SJCRH30 (cell line): ENCODE measurements around the gene COL4A6. TPM values are rescaled to one million over a fixed set of nuclear protein-coding genes. Genes with fewer than 3 reads are reported as not detected.
A peak's percentile ranks its signal among the peaks of the same experiment; 100 is the strongest.
"Not testable (repeated sequence)": the region's sequence is repeated elsewhere in the genome, so short reads cannot be mapped to it uniquely, and the experiment has no call there.

ENCODE experiments used
- DNase-seq, 2 experiments: peaks; one replicate each; pipeline ENCODE4 v3.0.0-alpha.2; 2015 to 2020
- H3K27ac ChIP-seq: fragments of 250-450 bp; sonication (Bioruptor Pico); 2 replicates; pipeline ENCODE4 v1.5.1; 2020; ENCODE audit warnings: mild to moderate bottlenecking, moderate library complexity
- H3K27me3 ChIP-seq: fragments of 250-450 bp; sonication (Bioruptor Pico); 2 replicates; pipeline ENCODE4 v1.5.1; 2020; ENCODE audit warnings: mild to moderate bottlenecking, moderate library complexity
- H3K36me3 ChIP-seq: fragments of 250-450 bp; sonication (Bioruptor Pico); 2 replicates; pipeline ENCODE4 v1.5.1; 2020; ENCODE audit warnings: mild to moderate bottlenecking, moderate library complexity
- H3K4me1 ChIP-seq: fragments of 250-450 bp; sonication (Bioruptor Pico); 2 replicates; pipeline ENCODE4 v1.5.1; 2020; ENCODE audit warnings: mild to moderate bottlenecking, moderate library complexity
- H3K4me3 ChIP-seq: fragments of 250-450 bp; sonication (Bioruptor Pico); 2 replicates; pipeline ENCODE4 v1.5.1; 2020; ENCODE audit warnings: mild to moderate bottlenecking, moderate library complexity
- H3K9me3 ChIP-seq: fragments of 250-450 bp; sonication (Bioruptor Pico); replicated peaks from 2 replicates; pipeline ENCODE4 v1.5.1; 2020; ENCODE audit warnings: mild to moderate bottlenecking, moderate library complexity
- total RNA-seq: library from RNA; depleted of rRNA; stranded (reverse); fragments of >200 nt; shearing (Covaris generic); gene quantifications from 2 replicates; pipeline ENCODE4 v1.2.3, GENCODE V29; 2014

The COL4A6 gene
- total RNA-seq, 1 experiment from 2014 or later, result 0.18 TPM

GRCh38 chrX:108376821-108377220 lies 61.4 kb downstream of the COL4A6 start:
- not testable (repeated sequence) for DNase-seq, H3K4me3 ChIP-seq, H3K27me3 ChIP-seq

GRCh38 chrX:108375591-108375990 lies 62.6 kb downstream of the COL4A6 start:
- DNase-seq, H3K27me3 ChIP-seq, H3K36me3 ChIP-seq, H3K27ac ChIP-seq, H3K4me3 ChIP-seq, H3K9me3 ChIP-seq, H3K4me1 ChIP-seq: not testable (repeated sequence)

More at GRCh38 chrX:108376821-108377220, 61.4 kb downstream of the COL4A6 start:
- not testable (repeated sequence) for H3K9me3 ChIP-seq, H3K4me1 ChIP-seq, H3K36me3 ChIP-seq, H3K27ac ChIP-seq

GRCh38 chrX:108366644-108367406 lies 71.4 kb downstream of the COL4A6 start:
- DNase-seq, result no peak
- no peaks in the 10 kb centered on the region for H3K4me1 ChIP-seq
- no peaks in the 10 kb centered on the region for H3K9me3 ChIP-seq
- no peak overlapping the region for H3K4me3 ChIP-seq
- no peaks in the 10 kb centered on the region for H3K27me3 ChIP-seq
- no peak overlapping the region for H3K27ac ChIP-seq
- H3K36me3 ChIP-seq, result no peaks in the 10 kb centered on the region

- H3K27me3 ChIP-seq, result no peaks in the 10 kb centered on the region
- H3K27ac ChIP-seq, result no peak overlapping the region
- no peak for DNase-seq
Measured at GRCh38 chrX:108362026-108362425, 76.2 kb downstream of the COL4A6 start.

DNA sequence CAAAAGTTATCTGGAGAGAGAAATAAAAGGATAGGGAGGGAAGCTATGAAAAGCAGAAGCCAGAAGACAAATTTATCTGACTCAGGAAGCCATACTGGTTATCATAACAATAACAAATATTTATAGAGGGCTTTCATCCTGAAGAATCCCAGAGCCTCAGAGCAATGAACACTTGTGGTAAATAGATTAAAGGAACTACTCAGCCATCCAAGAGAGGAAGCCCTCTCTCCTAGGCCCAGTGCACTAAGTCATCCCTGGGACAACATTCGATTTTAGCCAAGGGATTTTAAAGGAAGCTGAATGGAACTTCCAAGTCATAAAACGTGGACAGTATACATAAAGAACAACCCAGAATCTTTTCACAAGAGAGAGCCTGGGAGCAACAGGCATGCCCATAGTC lies 76.9 kb downstream of the COL4A6 start:
- DNase-seq, result no peak
- H3K9me3 ChIP-seq, result no peaks in the 10 kb centered on the region

More at GRCh38 chrX:108362026-108362425, 76.2 kb downstream of the COL4A6 start:
- H3K4me1 ChIP-seq, result no peaks in the 10 kb centered on the region
- no peak overlapping the region for H3K4me3 ChIP-seq
- no peaks in the 10 kb centered on the region for H3K36me3 ChIP-seq
- H3K9me3 ChIP-seq, result no peaks in the 10 kb centered on the region

GRCh38 chrX:108359806-108360602 lies 78.2 kb downstream of the COL4A6 start:
- no peak overlapping the region for H3K27ac ChIP-seq
- H3K9me3 ChIP-seq, result no peaks in the 10 kb centered on the region
- no peaks in the 10 kb centered on the region for H3K27me3 ChIP-seq
- no peak for DNase-seq
- H3K36me3 ChIP-seq, result no peaks in the 10 kb centered on the region
- H3K4me3 ChIP-seq, result no peak overlapping the region
- H3K4me1 ChIP-seq, result no peaks in the 10 kb centered on the region

More for the DNA sequence above, 76.9 kb downstream of the COL4A6 start:
- H3K27ac ChIP-seq, result no peak overlapping the region
- H3K4me1 ChIP-seq, result no peaks in the 10 kb centered on the region
- no peak overlapping the region for H3K4me3 ChIP-seq
- H3K27me3 ChIP-seq, result no peaks in the 10 kb centered on the region
- no peaks in the 10 kb centered on the region for H3K36me3 ChIP-seq

DNA sequence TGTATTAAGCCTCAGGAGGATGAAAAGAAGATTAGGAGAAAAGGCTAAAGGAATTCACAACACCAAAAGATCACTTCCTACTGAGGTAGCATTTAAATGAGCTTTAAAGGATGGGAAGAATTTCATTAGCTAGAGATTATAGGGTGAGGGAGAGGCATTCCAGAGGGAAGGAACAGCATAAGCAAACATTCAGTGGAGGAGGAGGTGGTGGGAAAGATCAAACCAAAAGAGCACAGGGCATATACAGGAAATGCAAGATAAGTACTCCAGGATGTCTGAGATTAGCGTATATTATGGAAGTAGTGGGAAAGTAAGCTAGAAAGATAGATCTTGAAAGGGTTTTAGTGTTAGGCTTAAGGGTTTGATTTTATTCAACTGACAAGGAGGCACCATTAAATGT lies 84.8 kb downstream of the COL4A6 start:
- no peak overlapping the region for H3K4me3 ChIP-seq
- no peak for DNase-seq
- H3K27me3 ChIP-seq, result no peaks in the 10 kb centered on the region
- no peaks in the 10 kb centered on the region for H3K36me3 ChIP-seq
- no peaks in the 10 kb centered on the region for H3K4me1 ChIP-seq
- H3K27ac ChIP-seq, result no peak overlapping the region
- no peaks in the 10 kb centered on the region for H3K9me3 ChIP-seq

DNA sequence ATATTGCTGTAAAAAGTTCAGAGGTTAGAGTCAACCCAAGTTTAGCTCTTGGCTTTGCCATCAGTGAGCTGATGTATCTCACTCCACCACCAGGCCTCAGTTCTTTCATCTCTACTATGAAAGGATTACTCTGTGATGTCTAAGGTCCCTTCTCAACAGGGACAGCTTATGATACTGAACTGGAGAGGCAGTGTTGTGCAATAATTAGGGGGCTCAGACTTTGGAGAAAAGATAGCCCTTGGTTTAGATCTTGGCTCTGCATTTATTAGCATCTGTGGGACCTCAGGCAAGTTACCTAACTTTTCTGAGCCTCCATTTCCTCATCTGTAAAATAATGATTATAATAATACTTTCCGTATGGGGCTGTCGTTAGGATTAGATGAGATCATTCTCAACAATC lies 89.0 kb downstream of the COL4A6 start:
- no peaks in the 10 kb centered on the region for H3K36me3 ChIP-seq
- no peaks in the 10 kb centered on the region for H3K27me3 ChIP-seq

DNA sequence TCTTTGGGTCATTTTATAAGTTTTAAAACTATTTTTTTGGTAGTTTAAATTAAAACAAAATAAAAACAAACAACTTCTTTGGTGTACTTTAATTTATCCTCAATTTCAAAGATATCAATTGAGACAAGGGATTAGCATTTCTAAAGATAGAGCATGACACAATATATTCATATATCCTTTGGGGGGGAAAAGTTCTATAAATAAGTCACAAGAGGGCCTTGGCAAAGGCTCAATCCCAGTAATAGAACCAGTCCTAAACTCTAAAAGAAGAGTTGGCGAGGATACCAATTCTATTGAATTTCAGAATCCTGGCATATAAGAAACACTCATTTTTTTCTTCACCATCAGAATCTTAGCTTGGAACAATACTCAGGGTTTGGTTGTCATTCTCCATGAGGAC lies 89.7 kb downstream of the COL4A6 start:
- H3K27ac ChIP-seq, result no peak overlapping the region
- no peaks in the 10 kb centered on the region for H3K4me1 ChIP-seq
- no peak overlapping the region for H3K4me3 ChIP-seq
- no peak for DNase-seq
- no peaks in the 10 kb centered on the region for H3K36me3 ChIP-seq
- H3K9me3 ChIP-seq, result no peaks in the 10 kb centered on the region
- H3K27me3 ChIP-seq, result no peaks in the 10 kb centered on the region

More for the DNA sequence above, 89.0 kb downstream of the COL4A6 start:
- H3K4me3 ChIP-seq, result no peak overlapping the region
- H3K9me3 ChIP-seq, result no peaks in the 10 kb centered on the region
- DNase-seq, result no peak
- no peaks in the 10 kb centered on the region for H3K4me1 ChIP-seq
- H3K27ac ChIP-seq, result no peak overlapping the region

DNA sequence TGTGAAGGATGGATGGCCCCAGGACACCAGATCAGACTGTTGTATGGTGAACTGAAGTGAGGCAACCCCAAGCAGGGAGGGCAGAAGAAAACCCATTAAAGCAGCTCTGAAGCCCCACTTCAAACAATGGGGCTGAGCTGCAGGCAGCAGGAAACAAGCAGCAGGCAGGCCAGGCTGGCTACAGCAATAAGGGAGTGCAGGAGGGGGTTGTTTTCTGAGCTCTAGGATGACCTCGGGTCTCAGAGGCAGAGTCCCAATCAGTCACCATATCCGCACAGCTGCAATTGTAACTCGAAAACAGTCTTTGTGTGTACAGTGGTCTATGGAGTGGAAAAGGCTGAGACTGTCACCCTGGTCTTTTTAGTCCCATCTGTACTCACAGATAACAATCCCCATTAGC lies 90.4 kb downstream of the COL4A6 start:
- Histone ChIP-seq H3K4me3 (no peak overlapping the region), H3K4me1 (no peaks in the 10 kb centered on the region)
- peak in 1 of 2 experiments; percentile 1 for DNase-seq

DNA sequence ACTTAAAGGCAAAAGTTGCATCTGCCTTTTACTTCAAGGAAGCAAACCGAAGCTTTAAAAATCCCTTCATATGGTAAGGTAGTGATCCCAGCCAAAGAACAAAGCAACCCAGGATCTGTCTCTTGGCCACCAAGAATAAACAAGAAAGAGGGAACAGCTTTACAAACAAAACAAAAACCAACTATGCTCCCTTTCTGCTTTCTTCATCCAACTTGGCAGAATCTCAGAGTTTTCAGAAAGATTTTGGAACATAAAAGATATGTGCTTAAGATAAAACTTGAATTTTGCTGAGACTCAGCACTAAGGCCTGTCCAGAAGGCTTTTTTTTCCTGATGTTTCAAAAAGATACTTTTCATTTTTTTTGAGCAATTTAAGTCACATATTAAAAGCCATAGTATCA lies 94.0 kb downstream of the COL4A6 start:
- H3K36me3 ChIP-seq, result no peaks in the 10 kb centered on the region
- no peaks in the 10 kb centered on the region for H3K9me3 ChIP-seq
- no peaks in the 10 kb centered on the region for H3K27me3 ChIP-seq
- DNase-seq, result no peak
- H3K4me1 ChIP-seq, result no peaks in the 10 kb centered on the region
- no peak overlapping the region for H3K27ac ChIP-seq
- H3K4me3 ChIP-seq, result no peak overlapping the region

More for the DNA sequence above, 90.4 kb downstream of the COL4A6 start:
- no peaks in the 10 kb centered on the region for H3K36me3 ChIP-seq
- H3K9me3 ChIP-seq, result no peaks in the 10 kb centered on the region
- no peaks in the 10 kb centered on the region for H3K27me3 ChIP-seq
- no peak overlapping the region for H3K27ac ChIP-seq

GRCh38 chrX:108341947-108342346 lies 96.3 kb downstream of the COL4A6 start:
- no peak for DNase-seq
- Histone ChIP-seq H3K4me1 (no peaks in the 10 kb centered on the region), H3K9me3 (no peaks in the 10 kb centered on the region), H3K27me3 (no peaks in the 10 kb centered on the region), H3K4me3 (no peak overlapping the region), H3K27ac (no peak overlapping the region), H3K36me3 (no peaks in the 10 kb centered on the region)

- no peak for DNase-seq
- no peaks in the 10 kb centered on the region for H3K27me3 ChIP-seq
- no peaks in the 10 kb centered on the region for H3K9me3 ChIP-seq
- no peak overlapping the region for H3K27ac ChIP-seq
- no peaks in the 10 kb centered on the region for H3K36me3 ChIP-seq
- H3K4me1 ChIP-seq, result no peaks in the 10 kb centered on the region
- H3K4me3 ChIP-seq, result no peak overlapping the region
Measured at GRCh38 chrX:108332281-108332680, 105.9 kb downstream of the COL4A6 start.

DNA sequence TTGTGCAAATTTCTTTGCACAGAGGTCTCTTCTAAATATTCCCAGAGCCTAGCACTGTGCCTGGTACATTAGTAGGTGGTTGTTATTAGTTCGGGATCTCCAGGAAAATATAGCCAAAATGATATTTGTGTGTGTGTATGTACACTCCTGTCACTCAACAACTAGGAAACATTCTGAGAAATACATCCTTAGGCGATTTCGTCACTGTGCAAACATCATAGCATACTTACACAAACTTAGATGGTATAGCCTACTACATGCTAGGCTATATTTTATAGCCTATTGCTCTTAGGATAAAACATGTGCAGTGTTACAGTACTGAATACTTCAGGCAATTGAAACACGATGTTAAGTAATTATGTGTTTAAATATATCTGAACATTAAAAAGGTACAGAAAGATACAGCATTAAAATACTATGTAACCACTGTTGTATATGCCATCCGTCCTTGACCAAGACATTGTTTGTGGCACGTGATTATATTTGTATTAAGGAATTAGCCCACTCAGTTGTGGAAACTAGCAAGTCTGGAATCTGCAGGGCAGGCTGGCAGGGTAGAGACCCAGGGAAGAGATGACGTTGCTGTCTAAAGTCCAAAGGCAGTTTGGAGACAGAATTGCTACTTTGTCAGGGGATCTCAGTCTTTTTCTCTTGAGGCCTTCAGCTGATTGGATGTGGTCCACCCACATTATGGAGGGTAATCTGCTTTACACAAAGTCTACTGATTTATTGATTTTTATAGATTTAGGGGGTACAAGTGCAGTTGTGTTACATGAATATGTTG lies 106.9 kb downstream of the COL4A6 start:
- Histone ChIP-seq H3K4me1 (no peaks in the 10 kb centered on the region), H3K9me3 (no peaks in the 10 kb centered on the region), H3K27me3 (no peaks in the 10 kb centered on the region), H3K27ac (no peak overlapping the region), H3K4me3 (no peak overlapping the region), H3K36me3 (no peaks in the 10 kb centered on the region)
- DNase-seq, result no peak

DNA sequence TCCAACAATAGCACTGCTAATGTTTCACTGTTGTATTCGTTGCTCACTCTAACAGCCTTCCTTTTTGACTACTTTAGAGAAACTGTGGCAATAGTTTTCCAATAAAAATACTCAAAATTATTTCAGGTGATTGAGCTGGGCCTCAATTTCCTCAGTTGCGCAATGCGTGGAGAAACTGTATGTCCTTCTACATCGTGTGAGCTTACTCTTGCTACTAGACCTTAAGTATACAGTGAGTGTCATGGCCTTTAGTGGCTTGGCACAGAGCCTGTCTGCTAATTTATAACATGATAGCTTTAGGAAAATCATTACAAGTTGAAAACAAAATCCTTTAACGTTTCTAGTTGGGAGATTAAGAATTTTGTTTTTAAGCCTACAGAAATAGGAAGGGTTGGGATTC lies 114.5 kb downstream of the COL4A6 start:
- no peaks in the 10 kb centered on the region for H3K27me3 ChIP-seq
- no peaks in the 10 kb centered on the region for H3K4me1 ChIP-seq
- no peak for DNase-seq
- no peak overlapping the region for H3K4me3 ChIP-seq
- H3K9me3 ChIP-seq, result no peaks in the 10 kb centered on the region
- no peak overlapping the region for H3K27ac ChIP-seq
- no peaks in the 10 kb centered on the region for H3K36me3 ChIP-seq
